ENCODE data around the gene KCTD17.

GRCh38 chr22:37054056-37054395, 2.5 kb downstream of the KCTD17 start:
- no peak for TF ChIP-seq CTCF (IDR thresholded peaks at IDR 0.05)
- TF ChIP-seq POLR2A (IDR thresholded peaks at IDR 0.05), result no peak

Data from lower leg skin (tissue), 3 donors.